SJCRH30 (cell line): Measurements from ENCODE around the gene DSG3. TPM values are rescaled to one million over a fixed set of nuclear protein-coding genes. Genes with fewer than 3 reads are reported as not detected.
A peak's percentile ranks its signal among the peaks of the same experiment; 100 is the strongest.
"Not testable (repeated sequence)": the region's sequence is repeated elsewhere in the genome, so short reads cannot be mapped to it uniquely, and the experiment has no call there.

Source experiments
- DNase-seq, 2 experiments: peaks; one replicate each; pipeline ENCODE4 v3.0.0-alpha.2; 2015 to 2020
- H3K27ac ChIP-seq: fragments of 250-450 bp; sonication (Bioruptor Pico); 2 replicates; pipeline ENCODE4 v1.5.1; 2020; ENCODE audit warnings: mild to moderate bottlenecking, moderate library complexity
- H3K27me3 ChIP-seq: fragments of 250-450 bp; sonication (Bioruptor Pico); 2 replicates; pipeline ENCODE4 v1.5.1; 2020; ENCODE audit warnings: mild to moderate bottlenecking, moderate library complexity
- H3K36me3 ChIP-seq: fragments of 250-450 bp; sonication (Bioruptor Pico); 2 replicates; pipeline ENCODE4 v1.5.1; 2020; ENCODE audit warnings: mild to moderate bottlenecking, moderate library complexity
- H3K4me1 ChIP-seq: fragments of 250-450 bp; sonication (Bioruptor Pico); 2 replicates; pipeline ENCODE4 v1.5.1; 2020; ENCODE audit warnings: mild to moderate bottlenecking, moderate library complexity
- H3K4me3 ChIP-seq: fragments of 250-450 bp; sonication (Bioruptor Pico); 2 replicates; pipeline ENCODE4 v1.5.1; 2020; ENCODE audit warnings: mild to moderate bottlenecking, moderate library complexity
- H3K9me3 ChIP-seq: fragments of 250-450 bp; sonication (Bioruptor Pico); replicated peaks from 2 replicates; pipeline ENCODE4 v1.5.1; 2020; ENCODE audit warnings: mild to moderate bottlenecking, moderate library complexity
- total RNA-seq: library from RNA; depleted of rRNA; stranded (reverse); fragments of >200 nt; shearing (Covaris generic); gene quantifications from 2 replicates; pipeline ENCODE4 v1.2.3, GENCODE V29; 2014

DSG3 gene
- total RNA-seq, 1 experiment from 2014 or later, result not detected

GRCh38 chr18:31493171-31493570, 45.6 kb downstream of the DSG3 start:
- no peaks in the 10 kb centered on the region for H3K4me1 ChIP-seq
- no peaks in the 10 kb centered on the region for H3K27me3 ChIP-seq
- H3K9me3 ChIP-seq, result no peaks in the 10 kb centered on the region
- no peak overlapping the region for H3K4me3 ChIP-seq
- no peaks in the 10 kb centered on the region for H3K36me3 ChIP-seq
- no peak for DNase-seq
- no peak overlapping the region for H3K27ac ChIP-seq

GRCh38 chr18:31493941-31494340, 46.4 kb downstream of the DSG3 start:
- no peak overlapping the region for H3K27ac ChIP-seq
- no peaks in the 10 kb centered on the region for H3K36me3 ChIP-seq
- no peaks in the 10 kb centered on the region for H3K9me3 ChIP-seq
- H3K27me3 ChIP-seq, result no peaks in the 10 kb centered on the region
- no peaks in the 10 kb centered on the region for H3K4me1 ChIP-seq
- H3K4me3 ChIP-seq, result no peak overlapping the region
- no peak for DNase-seq

GRCh38 chr18:31494705-31495244, 47.2 kb downstream of the DSG3 start:
- DNase-seq, result not testable (repeated sequence)

GRCh38 chr18:31497404-31497835, 49.9 kb downstream of the DSG3 start:
- H3K9me3 ChIP-seq, result no peaks in the 10 kb centered on the region
- peak overlapping the region; percentile 57 for H3K4me3 ChIP-seq
- no peak overlapping the region for H3K27ac ChIP-seq
- H3K36me3 ChIP-seq, result no peaks in the 10 kb centered on the region
- no peak for DNase-seq
- no peaks in the 10 kb centered on the region for H3K4me1 ChIP-seq
- no peaks in the 10 kb centered on the region for H3K27me3 ChIP-seq

More at GRCh38 chr18:31494705-31495244, 47.2 kb downstream of the DSG3 start:
- H3K36me3 ChIP-seq, H3K4me3 ChIP-seq, H3K27ac ChIP-seq, H3K4me1 ChIP-seq, H3K9me3 ChIP-seq, H3K27me3 ChIP-seq: not testable (repeated sequence)

- no peaks in the 10 kb centered on the region for H3K4me1 ChIP-seq
- H3K27ac ChIP-seq, result no peak within 1 kb of the TSS
- H3K4me3 ChIP-seq, result peak within 1 kb of the TSS; percentile 57
- H3K27me3 ChIP-seq, result no peaks in the 10 kb centered on the region
- H3K36me3 ChIP-seq, result no peaks in the 10 kb centered on the region
- H3K9me3 ChIP-seq, result no peaks in the 10 kb centered on the region
- DNase-seq, result peak; percentile 11 to 13
Observed at GRCh38 chr18:31497836-31498573, 50.5 kb downstream of the DSG3 start, which contains the start of gene DSG2. Gene DSG2 (plus strand): TSS chr18:31498177. CDS start chr18:31498252, 75 bp downstream.

GRCh38 chr18:31498574-31499524, 51.3 kb downstream of the DSG3 start:
- H3K36me3 ChIP-seq, result no peaks in the 10 kb centered on the region
- H3K27ac ChIP-seq, result no peak overlapping the region
- no peaks in the 10 kb centered on the region for H3K9me3 ChIP-seq
- DNase-seq, result no peak
- H3K27me3 ChIP-seq, result no peaks in the 10 kb centered on the region
- H3K4me1 ChIP-seq, result no peaks in the 10 kb centered on the region
- peak overlapping the region; percentile 57 for H3K4me3 ChIP-seq

- Histone ChIP-seq H3K4me3 (no peak overlapping the region), H3K9me3 (no peaks in the 10 kb centered on the region), H3K4me1 (no peaks in the 10 kb centered on the region), H3K27ac (no peak overlapping the region), H3K36me3 (no peaks in the 10 kb centered on the region), H3K27me3 (no peaks in the 10 kb centered on the region)
- no peak for DNase-seq
Observed at GRCh38 chr18:31500051-31500688, 52.6 kb downstream of the DSG3 start.

GRCh38 chr18:31503011-31503410, 55.5 kb downstream of the DSG3 start:
- H3K27me3 ChIP-seq, result no peaks in the 10 kb centered on the region
- DNase-seq, result no peak

GRCh38 chr18:31504455-31505147, 57.1 kb downstream of the DSG3 start:
- Histone ChIP-seq H3K27ac (no peak overlapping the region), H3K36me3 (no peaks in the 10 kb centered on the region), H3K9me3 (no peaks in the 10 kb centered on the region), H3K4me1 (no peaks in the 10 kb centered on the region), H3K27me3 (no peaks in the 10 kb centered on the region), H3K4me3 (no peak overlapping the region)
- no peak for DNase-seq

More at GRCh38 chr18:31503011-31503410, 55.5 kb downstream of the DSG3 start:
- H3K9me3 ChIP-seq, result no peaks in the 10 kb centered on the region
- H3K4me3 ChIP-seq, result no peak overlapping the region
- no peaks in the 10 kb centered on the region for H3K4me1 ChIP-seq
- H3K27ac ChIP-seq, result no peak overlapping the region
- H3K36me3 ChIP-seq, result no peaks in the 10 kb centered on the region

GRCh38 chr18:31505156-31505555, 57.6 kb downstream of the DSG3 start:
- Histone ChIP-seq H3K4me1 (no peaks in the 10 kb centered on the region), H3K27me3 (no peaks in the 10 kb centered on the region), H3K4me3 (no peak overlapping the region), H3K9me3 (no peaks in the 10 kb centered on the region), H3K27ac (no peak overlapping the region), H3K36me3 (no peaks in the 10 kb centered on the region)
- DNase-seq, result no peak

- Histone ChIP-seq H3K27ac (no peak overlapping the region), H3K4me1 (no peaks in the 10 kb centered on the region), H3K27me3 (no peaks in the 10 kb centered on the region), H3K36me3 (no peaks in the 10 kb centered on the region), H3K4me3 (no peak overlapping the region), H3K9me3 (no peaks in the 10 kb centered on the region)
- no peak for DNase-seq
Observed at GRCh38 chr18:31506024-31506742, 58.6 kb downstream of the DSG3 start.

GRCh38 chr18:31507124-31507523, 59.6 kb downstream of the DSG3 start:
- not testable (repeated sequence) for H3K9me3 ChIP-seq, H3K27me3 ChIP-seq

GRCh38 chr18:31508781-31509180, 61.2 kb downstream of the DSG3 start:
- Histone ChIP-seq H3K27ac (no peak overlapping the region), H3K27me3 (no peaks in the 10 kb centered on the region), H3K4me1 (no peaks in the 10 kb centered on the region), H3K4me3 (no peak overlapping the region), H3K9me3 (no peaks in the 10 kb centered on the region), H3K36me3 (no peaks in the 10 kb centered on the region)
- DNase-seq, result no peak

More at GRCh38 chr18:31507124-31507523, 59.6 kb downstream of the DSG3 start:
- H3K27ac ChIP-seq, H3K36me3 ChIP-seq, H3K4me3 ChIP-seq, DNase-seq, H3K4me1 ChIP-seq: not testable (repeated sequence)
